SK-N-SH (cell line): ENCODE data around the gene CLDN3. TPM values are rescaled to one million over a fixed set of nuclear protein-coding genes. Genes with fewer than 3 reads are reported as not detected.
"Not testable (repeated sequence)": the region's sequence is repeated elsewhere in the genome, so short reads cannot be mapped to it uniquely, and the experiment has no call there.

ENCODE experiments used
- CTCF ChIA-PET: fragments of 300-600, 350-600 bp; formaldehyde crosslinking; extraction: SDS; loops from one replicate; lab custom pipeline; 2021; lab: Yijun Ruan, JAX
- POLR2A ChIA-PET: fragments of 350-600 bp; sonication (Branson Sonifier 250); formaldehyde crosslinking; extraction: SDS; loops from one replicate; lab custom pipeline; 2020; ENCODE audit warnings: antibody characterized with exemption, inconsistent platforms; lab: Yijun Ruan, JAX
- DNase-seq: peaks from one replicate; pipeline ENCODE4 v3.0.0; 2012
- H2AFZ ChIP-seq: fragments of 200-600 bp; sonication (generic); 2 replicates; pipeline ENCODE4 v1.8.1; 2016; ENCODE audit warnings: antibody characterized with exemption, mild to moderate bottlenecking, low read depth
- H3F3A ChIP-seq: fragments of 200-600 bp; sonication (generic); replicated peaks from 2 replicates; pipeline ENCODE3; 2016; ENCODE audit warnings: antibody characterized with exemption, mild to moderate bottlenecking; ENCODE audit not compliant: insufficient read depth
- H3K27ac ChIP-seq, 2 experiments: fragments of 200-500 bp in 1 of 2; fragments of 200-600 bp in 1 of 2; sonication (Bioruptor generic) in 1 of 2; sonication (generic), shearing (Covaris generic) in 1 of 2; 2 replicates each; pipeline versions ENCODE4 v1.5.1 to v1.6.1; 2014 to 2016; ENCODE audit warnings: low read depth in 2 of 2, inconsistent platforms in 1 of 2, low read length in 1 of 2, mild to moderate bottlenecking in 1 of 2, mixed read lengths in 1 of 2
- H3K27me3 ChIP-seq: fragments of 200-600 bp; sonication (generic), shearing (Covaris generic); 2 replicates; pipeline ENCODE4 v1.6.1; 2016; ENCODE audit warnings: mixed run types; ENCODE audit not compliant: insufficient read depth
- H3K36me3 ChIP-seq, 2 experiments: fragments of 200-500 bp in 1 of 2; fragments of 200-600 bp in 1 of 2; sonication (Bioruptor generic) in 1 of 2; sonication (generic) in 1 of 2; replicated peaks in 1 of 2; 2 replicates each; pipeline versions ENCODE3 to v1.5.1; 2014 to 2016; ENCODE audit warnings: low read length in 1 of 2, mild to moderate bottlenecking in 1 of 2; ENCODE audit not compliant: insufficient read depth in 2 of 2, control insufficient read depth in 1 of 2
- H3K4me1 ChIP-seq, 2 experiments: fragments of 200-500 bp in 1 of 2; fragments of 200-600 bp in 1 of 2; sonication (Bioruptor generic) in 1 of 2; sonication (generic), shearing (Covaris generic) in 1 of 2; 2 replicates each; pipeline versions ENCODE4 v1.5.1 to v1.6.1; 2014 to 2016; ENCODE audit warnings: low read depth in 1 of 2, low read length in 1 of 2, mixed run types in 1 of 2; ENCODE audit not compliant: insufficient read depth in 2 of 2, control insufficient read depth in 1 of 2
- H3K4me2 ChIP-seq: fragments of 200-600 bp; sonication (generic), shearing (Covaris generic); 2 replicates; pipeline ENCODE4 v1.6.1; 2017; ENCODE audit warnings: mixed run types
- H3K4me3 ChIP-seq, 2 experiments: fragments of 200-500 bp in 1 of 2; fragments of 200-600 bp in 1 of 2; sonication (Bioruptor generic) in 1 of 2; sonication (generic), shearing (Covaris generic) in 1 of 2; 2 replicates each; pipeline versions ENCODE4 v1.5.1 to v1.8.1; 2014 to 2016; ENCODE audit warnings: low read depth in 2 of 2, inconsistent platforms in 1 of 2, low read length in 1 of 2, mild to moderate bottlenecking in 1 of 2, mixed read lengths in 1 of 2, moderate library complexity in 1 of 2
- H3K79me2 ChIP-seq: fragments of 200-600 bp; sonication (generic); 2 replicates; pipeline ENCODE4 v1.8.1; 2017; ENCODE audit warnings: mild to moderate bottlenecking; ENCODE audit not compliant: insufficient read depth
- H3K9ac ChIP-seq: fragments of 200-600 bp; sonication (generic); 2 replicates; pipeline ENCODE4 v1.6.1; 2017; ENCODE audit warnings: mixed run types
- H3K9me2 ChIP-seq: fragments of 200-600 bp; sonication (generic); 2 replicates; pipeline ENCODE4 v1.6.1; 2017; ENCODE audit warnings: mixed run types
- H3K9me3 ChIP-seq: fragments of 200-600 bp; sonication (generic); 2 replicates; pipeline ENCODE4 v1.6.1; 2017; ENCODE audit warnings: mixed run types, mild to moderate bottlenecking, moderate library complexity
- H4K20me1 ChIP-seq: fragments of 200-600 bp; sonication (generic); 2 replicates; pipeline ENCODE4 v1.6.1; 2017; ENCODE audit warnings: mild to moderate bottlenecking, mixed run types; ENCODE audit not compliant: insufficient read depth
- GABPA ChIP-seq: IDR thresholded peaks from 2 replicates; pipeline ENCODE4 v1.4.0; 2012; ENCODE audit warnings: low read depth, mild to moderate bottlenecking
- JUND ChIP-seq: IDR thresholded peaks from 2 replicates; pipeline ENCODE4 v1.4.0; 2012
- RFX5 ChIP-seq: IDR thresholded peaks from 2 replicates; pipeline ENCODE4 v1.6.1; 2012; ENCODE audit warnings: mild to moderate bottlenecking, improper control_type of control experiment, low read length
- SIN3A ChIP-seq: IDR thresholded peaks from 2 replicates; pipeline ENCODE4 v1.6.1; 2012; ENCODE audit warnings: low read depth, mild to moderate bottlenecking, low read length, moderate library complexity, borderline replicate concordance
- SMC3 ChIP-seq: IDR thresholded peaks from 2 replicates; pipeline ENCODE4 v1.6.1; 2012; ENCODE audit warnings: low read depth, low read length, improper control_type of control experiment
- TCF12 ChIP-seq: IDR thresholded peaks from 2 replicates; pipeline ENCODE4 v1.4.0; 2012
- YY1 ChIP-seq: IDR thresholded peaks from 2 replicates; pipeline ENCODE4 v1.4.0; 2012; ENCODE audit warnings: low read depth, mild to moderate bottlenecking
- WGBS: methylation state at CpG from one replicate; pipeline ENCODE4 v1.1.6; 2017; ENCODE audit warnings: low lambda C conversion rate; 5-methylcytosine and 5-hydroxymethylcytosine counted together
- polyA plus RNA-seq, 3 experiments: library from polyadenylated mRNA; depleted of rRNA; stranded (reverse); fragments of >200 nt; gene quantifications; 2 replicates each; pipeline ENCODE4 v1.2.3, GENCODE V29; 2012
- TF ChIP-seq, protein P1 (sequence below): fragments of 200-600 bp; sonication (generic); IDR thresholded peaks from 2 replicates; pipeline ENCODE4 v1.6.1; 2017; ENCODE audit warnings: antibody characterized with exemption, mild to moderate bottlenecking, moderate library complexity
- TF ChIP-seq, protein P2 (sequence below): fragments of 150-350 bp; IDR thresholded peaks from 2 replicates; pipeline ENCODE4 v1.6.1; 2017; ENCODE audit warnings: antibody characterized with exemption, low read length, low read depth, borderline replicate concordance
- TF ChIP-seq, protein P3 (sequence below): IDR thresholded peaks from 2 replicates; pipeline ENCODE4 v1.4.0; 2012; ENCODE audit warnings: low read depth, borderline replicate concordance

The CLDN3 gene
- polyA plus RNA-seq, 1 of the 3 experiments (the other 2 are of a cell fraction): 0.08 TPM

DNA sequence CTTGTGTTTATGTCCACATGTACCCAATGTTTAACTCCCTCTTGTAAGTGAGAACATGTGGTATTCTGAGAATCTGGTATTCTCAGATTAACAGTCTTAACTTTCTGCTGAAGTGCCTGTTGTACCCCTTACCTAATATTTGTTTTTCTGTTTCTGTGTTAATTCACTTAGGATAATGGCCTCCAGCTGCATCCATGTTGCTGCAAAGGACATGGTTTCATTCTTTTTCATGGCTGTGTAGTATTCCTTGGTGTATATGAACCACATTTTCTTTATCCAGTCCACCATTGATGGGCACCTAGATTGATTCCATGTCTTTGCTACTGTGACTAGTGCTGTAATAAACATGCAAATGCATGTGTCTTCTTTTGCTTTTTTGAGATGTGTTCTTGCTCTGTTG is 25.1 kb upstream of the CLDN3 start:
- CTCF ChIA-PET: interaction anchor here (1.3 kb wide), 1 partner anchor 188 kb away, joined by 4 read pairs; no protein-coding TSS in a partner anchor
- POLR2A ChIA-PET, H3K9me3 ChIP-seq, H3K4me2 ChIP-seq, H3K4me3 ChIP-seq, H3K27ac ChIP-seq, H3K9ac ChIP-seq, H3K9me2 ChIP-seq, H4K20me1 ChIP-seq, DNase-seq, H3K4me1 ChIP-seq, H3K27me3 ChIP-seq, H3K36me3 ChIP-seq, H3F3A ChIP-seq, H3K79me2 ChIP-seq, H2AFZ ChIP-seq: not testable (repeated sequence)

DNA sequence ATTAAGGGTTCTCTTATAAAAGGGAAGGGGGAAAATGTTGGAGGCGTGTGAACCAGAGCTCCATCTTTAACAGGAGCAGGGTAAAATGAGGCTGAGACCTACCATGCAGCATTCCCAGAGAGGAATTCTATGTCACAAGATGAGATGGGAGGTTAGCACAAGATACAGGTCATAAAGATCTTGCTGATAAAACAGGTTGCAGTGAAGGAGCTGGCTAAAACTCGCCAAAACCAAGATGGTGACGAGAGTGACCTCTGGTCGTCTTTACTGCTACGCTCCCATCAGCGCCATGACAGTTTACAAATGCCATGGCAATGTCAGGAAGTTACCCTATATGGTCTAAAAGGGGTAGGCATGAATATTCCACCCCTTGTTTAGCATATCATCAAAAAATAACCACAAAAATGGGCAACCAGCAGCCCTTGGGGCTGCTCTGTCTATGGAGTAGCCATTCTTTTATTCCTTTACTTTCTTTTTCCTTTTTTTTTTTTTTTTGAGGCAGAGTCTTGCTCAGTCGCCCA is 21.2 kb upstream of the CLDN3 start:
- H3K27ac ChIP-seq, H3K9me2 ChIP-seq, H3K4me1 ChIP-seq, POLR2A ChIA-PET, H3K4me2 ChIP-seq, H3K4me3 ChIP-seq, H3F3A ChIP-seq, H2AFZ ChIP-seq, H4K20me1 ChIP-seq, H3K79me2 ChIP-seq, H3K27me3 ChIP-seq, H3K36me3 ChIP-seq, DNase-seq, H3K9me3 ChIP-seq, H3K9ac ChIP-seq: not testable (repeated sequence)
- 87% methylated on average over 7 of the region's 7 CpGs for WGBS
- CTCF ChIA-PET: interaction anchor here (0.8 to 0.9 kb wide), 2 partner anchors 19 to 64 kb away, joined by 3 to 5 read pairs; no protein-coding TSS in a partner anchor

DNA sequence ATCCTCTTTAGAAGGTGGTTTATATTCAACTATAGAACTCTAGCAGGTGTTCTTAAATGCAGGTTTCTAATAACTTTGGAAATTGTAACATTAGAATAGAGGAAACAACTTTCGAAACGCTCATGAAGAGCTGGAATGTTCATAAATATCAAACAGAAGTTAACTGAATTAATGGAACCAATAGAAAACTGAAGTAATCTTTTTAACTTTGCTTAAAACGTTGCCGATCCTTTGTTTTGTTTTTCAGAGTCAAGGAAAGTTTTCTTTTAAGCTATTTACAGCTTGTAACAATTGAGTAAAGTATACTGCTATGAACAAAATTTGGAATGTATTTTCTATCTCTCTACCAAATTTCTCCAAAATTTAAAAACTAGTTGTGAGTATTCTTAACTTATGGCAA is 19.0 kb upstream of the CLDN3 start:
- no peak for DNase-seq
- no peak overlapping the region for H3K9ac ChIP-seq
- H3K36me3 ChIP-seq: no peaks in the 10 kb centered on the region
- no peaks in the 10 kb centered on the region for H3F3A ChIP-seq
- no peak overlapping the region for H2AFZ ChIP-seq
- H3K27me3 ChIP-seq: no peaks in the 10 kb centered on the region
- H3K9me2 ChIP-seq: no peaks in the 10 kb centered on the region
- no peak overlapping the region for H3K4me2 ChIP-seq
- WGBS: 49% methylated on average over 4 of the region's 4 CpGs
- no peak overlapping the region for H3K27ac ChIP-seq
- POLR2A ChIA-PET: no interaction called here
- TF ChIP-seq, protein P1, sequence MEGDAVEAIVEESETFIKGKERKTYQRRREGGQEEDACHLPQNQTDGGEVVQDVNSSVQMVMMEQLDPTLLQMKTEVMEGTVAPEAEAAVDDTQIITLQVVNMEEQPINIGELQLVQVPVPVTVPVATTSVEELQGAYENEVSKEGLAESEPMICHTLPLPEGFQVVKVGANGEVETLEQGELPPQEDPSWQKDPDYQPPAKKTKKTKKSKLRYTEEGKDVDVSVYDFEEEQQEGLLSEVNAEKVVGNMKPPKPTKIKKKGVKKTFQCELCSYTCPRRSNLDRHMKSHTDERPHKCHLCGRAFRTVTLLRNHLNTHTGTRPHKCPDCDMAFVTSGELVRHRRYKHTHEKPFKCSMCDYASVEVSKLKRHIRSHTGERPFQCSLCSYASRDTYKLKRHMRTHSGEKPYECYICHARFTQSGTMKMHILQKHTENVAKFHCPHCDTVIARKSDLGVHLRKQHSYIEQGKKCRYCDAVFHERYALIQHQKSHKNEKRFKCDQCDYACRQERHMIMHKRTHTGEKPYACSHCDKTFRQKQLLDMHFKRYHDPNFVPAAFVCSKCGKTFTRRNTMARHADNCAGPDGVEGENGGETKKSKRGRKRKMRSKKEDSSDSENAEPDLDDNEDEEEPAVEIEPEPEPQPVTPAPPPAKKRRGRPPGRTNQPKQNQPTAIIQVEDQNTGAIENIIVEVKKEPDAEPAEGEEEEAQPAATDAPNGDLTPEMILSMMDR: no peak
- TF ChIP-seq YY1 (no peak), TCF12 (no peak), GABPA (no peak), SIN3A (no peak), RFX5 (no peak), JUND (no peak), SMC3 (no peak)
- TF ChIP-seq, protein P2, sequence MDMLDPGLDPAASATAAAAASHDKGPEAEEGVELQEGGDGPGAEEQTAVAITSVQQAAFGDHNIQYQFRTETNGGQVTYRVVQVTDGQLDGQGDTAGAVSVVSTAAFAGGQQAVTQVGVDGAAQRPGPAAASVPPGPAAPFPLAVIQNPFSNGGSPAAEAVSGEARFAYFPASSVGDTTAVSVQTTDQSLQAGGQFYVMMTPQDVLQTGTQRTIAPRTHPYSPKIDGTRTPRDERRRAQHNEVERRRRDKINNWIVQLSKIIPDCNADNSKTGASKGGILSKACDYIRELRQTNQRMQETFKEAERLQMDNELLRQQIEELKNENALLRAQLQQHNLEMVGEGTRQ: no peak
- TF ChIP-seq, protein P3, sequence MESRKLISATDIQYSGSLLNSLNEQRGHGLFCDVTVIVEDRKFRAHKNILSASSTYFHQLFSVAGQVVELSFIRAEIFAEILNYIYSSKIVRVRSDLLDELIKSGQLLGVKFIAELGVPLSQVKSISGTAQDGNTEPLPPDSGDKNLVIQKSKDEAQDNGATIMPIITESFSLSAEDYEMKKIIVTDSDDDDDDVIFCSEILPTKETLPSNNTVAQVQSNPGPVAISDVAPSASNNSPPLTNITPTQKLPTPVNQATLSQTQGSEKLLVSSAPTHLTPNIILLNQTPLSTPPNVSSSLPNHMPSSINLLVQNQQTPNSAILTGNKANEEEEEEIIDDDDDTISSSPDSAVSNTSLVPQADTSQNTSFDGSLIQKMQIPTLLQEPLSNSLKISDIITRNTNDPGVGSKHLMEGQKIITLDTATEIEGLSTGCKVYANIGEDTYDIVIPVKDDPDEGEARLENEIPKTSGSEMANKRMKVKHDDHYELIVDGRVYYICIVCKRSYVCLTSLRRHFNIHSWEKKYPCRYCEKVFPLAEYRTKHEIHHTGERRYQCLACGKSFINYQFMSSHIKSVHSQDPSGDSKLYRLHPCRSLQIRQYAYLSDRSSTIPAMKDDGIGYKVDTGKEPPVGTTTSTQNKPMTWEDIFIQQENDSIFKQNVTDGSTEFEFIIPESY: no peak
- H4K20me1 ChIP-seq: no peaks in the 10 kb centered on the region
- no peaks in the 10 kb centered on the region for H3K4me1 ChIP-seq
- peaks cover 6% of the 10 kb centered on the region; the same call in 1 of the 2 replicates for H3K9me3 ChIP-seq
- CTCF ChIA-PET: no interaction called here
- H3K79me2 ChIP-seq: no peaks in the 10 kb centered on the region
- H3K4me3 ChIP-seq: no peak overlapping the region

DNA sequence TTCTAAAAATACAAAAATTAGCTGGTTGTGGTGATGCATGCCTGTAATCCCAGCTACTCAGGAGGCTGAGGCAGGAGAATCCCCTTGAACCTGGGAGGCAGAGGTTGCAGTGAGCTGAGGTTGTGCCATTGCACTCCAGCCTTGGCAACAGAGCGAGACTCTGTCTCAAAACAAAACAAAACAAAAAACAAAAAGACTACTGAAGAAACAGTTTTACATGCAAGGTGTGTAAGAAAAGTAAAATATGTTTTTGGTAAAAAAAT is 17.6 kb upstream of the CLDN3 start:
- H3K4me3 ChIP-seq, POLR2A ChIA-PET: not testable (repeated sequence)

More for the DNA sequence above, 17.6 kb upstream of the CLDN3 start:
- H3F3A ChIP-seq, H4K20me1 ChIP-seq, DNase-seq, H3K4me1 ChIP-seq, H3K79me2 ChIP-seq, H2AFZ ChIP-seq, H3K27me3 ChIP-seq, H3K36me3 ChIP-seq, H3K4me2 ChIP-seq, H3K9me3 ChIP-seq, H3K9ac ChIP-seq, H3K9me2 ChIP-seq, CTCF ChIA-PET, H3K27ac ChIP-seq: not testable (repeated sequence)
- 47% methylated on average over 1 of the region's 1 CpG for WGBS
